Measurements from ENCODE around the gene FTSJ3.

DNA sequence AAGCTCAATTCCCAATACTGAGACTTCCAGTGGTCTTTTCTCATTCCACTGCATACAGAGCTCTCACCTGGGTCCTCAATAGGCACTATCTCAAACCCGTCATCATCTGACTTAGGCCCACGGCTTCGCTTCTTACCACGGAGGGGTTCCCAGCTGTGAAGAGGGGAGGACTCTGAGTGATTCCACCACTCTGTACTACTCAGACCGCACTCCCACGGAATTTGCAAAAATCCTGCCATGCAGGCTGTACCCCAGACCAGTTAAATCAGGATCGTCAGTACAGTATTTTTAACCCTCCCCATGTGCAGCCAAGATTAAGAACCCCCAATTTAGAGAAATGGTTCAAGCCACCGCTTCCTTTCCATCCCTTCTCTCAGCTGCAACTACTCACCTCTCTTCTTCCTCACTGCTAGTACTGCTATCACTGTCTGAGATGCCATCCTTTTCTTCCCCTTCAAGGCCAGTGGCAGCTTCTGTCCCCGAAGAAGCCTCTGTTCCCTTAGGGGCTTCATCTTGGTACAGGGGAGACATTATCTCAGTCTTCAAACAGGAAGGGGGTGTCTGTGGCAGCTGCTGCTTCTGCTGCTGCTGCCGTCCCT is 6.4 kb downstream of the FTSJ3 start:
- TF ChIP-seq OVOL3 (tag by site-specific recombination; IDR thresholded peaks at IDR 0.05) (no peak), ZNF23 (tag by site-specific recombination; IDR thresholded peaks at IDR 0.05; ENCODE audit: borderline replicate concordance) (no peak)
- TF ChIP-seq, protein P1, sequence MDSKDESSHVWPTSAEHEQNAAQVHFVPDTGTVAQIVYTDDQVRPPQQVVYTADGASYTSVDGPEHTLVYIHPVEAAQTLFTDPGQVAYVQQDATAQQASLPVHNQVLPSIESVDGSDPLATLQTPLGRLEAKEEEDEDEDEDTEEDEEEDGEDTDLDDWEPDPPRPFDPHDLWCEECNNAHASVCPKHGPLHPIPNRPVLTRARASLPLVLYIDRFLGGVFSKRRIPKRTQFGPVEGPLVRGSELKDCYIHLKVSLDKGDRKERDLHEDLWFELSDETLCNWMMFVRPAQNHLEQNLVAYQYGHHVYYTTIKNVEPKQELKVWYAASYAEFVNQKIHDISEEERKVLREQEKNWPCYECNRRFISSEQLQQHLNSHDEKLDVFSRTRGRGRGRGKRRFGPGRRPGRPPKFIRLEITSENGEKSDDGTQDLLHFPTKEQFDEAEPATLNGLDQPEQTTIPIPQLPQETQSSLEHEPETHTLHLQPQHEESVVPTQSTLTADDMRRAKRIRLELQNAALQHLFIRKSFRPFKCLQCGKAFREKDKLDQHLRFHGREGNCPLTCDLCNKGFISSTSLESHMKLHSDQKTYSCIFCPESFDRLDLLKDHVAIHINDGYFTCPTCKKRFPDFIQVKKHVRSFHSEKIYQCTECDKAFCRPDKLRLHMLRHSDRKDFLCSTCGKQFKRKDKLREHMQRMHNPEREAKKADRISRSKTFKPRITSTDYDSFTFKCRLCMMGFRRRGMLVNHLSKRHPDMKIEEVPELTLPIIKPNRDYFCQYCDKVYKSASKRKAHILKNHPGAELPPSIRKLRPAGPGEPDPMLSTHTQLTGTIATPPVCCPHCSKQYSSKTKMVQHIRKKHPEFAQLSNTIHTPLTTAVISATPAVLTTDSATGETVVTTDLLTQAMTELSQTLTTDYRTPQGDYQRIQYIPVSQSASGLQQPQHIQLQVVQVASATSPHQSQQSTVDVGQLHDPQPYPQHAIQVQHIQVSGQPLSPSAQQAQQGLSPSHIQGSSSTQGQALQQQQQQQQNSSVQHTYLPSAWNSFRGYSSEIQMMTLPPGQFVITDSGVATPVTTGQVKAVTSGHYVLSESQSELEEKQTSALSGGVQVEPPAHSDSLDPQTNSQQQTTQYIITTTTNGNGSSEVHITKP (tag by site-specific recombination; IDR thresholded peaks at IDR 0.05): peak; percentile 76

All from HEK293 (cell line).